H9 (cell line): ENCODE data around the gene DOCK2. TPM values are rescaled to one million over a fixed set of nuclear protein-coding genes. Genes with fewer than 3 reads are reported as not detected.

Experiments
- DNase-seq: peaks from one replicate; pipeline ENCODE4 v3.0.0-alpha.2; 2017
- H2AFZ ChIP-seq: one replicate; pipeline ENCODE4 v1.6.1; 2013; ENCODE audit warnings: mild to moderate bottlenecking, low read length, control low read depth, moderate library complexity
- H2AK5ac ChIP-seq: 2 replicates; pipeline ENCODE4 v1.6.1; 2013; ENCODE audit warnings: low read length, control low read depth, mixed read lengths; ENCODE audit not compliant: insufficient read length
- H2BK120ac ChIP-seq: one replicate; pipeline ENCODE4 v1.6.1; 2013; ENCODE audit warnings: low read depth, mild to moderate bottlenecking, low read length, control low read depth, inconsistent platforms; ENCODE audit not compliant: poor library complexity, severe bottlenecking
- H2BK12ac ChIP-seq: 2 replicates; pipeline ENCODE4 v1.6.1; 2013; ENCODE audit warnings: low read length, control low read depth, mixed read lengths, low read depth; ENCODE audit not compliant: insufficient read length
- H2BK15ac ChIP-seq: 2 replicates; pipeline ENCODE4 v1.6.1; 2013; ENCODE audit warnings: low read depth, low read length, control low read depth
- H2BK20ac ChIP-seq: one replicate; pipeline ENCODE4 v1.6.1; 2013; ENCODE audit warnings: low read depth, mild to moderate bottlenecking, low read length, control low read depth, inconsistent platforms; ENCODE audit not compliant: poor library complexity, severe bottlenecking
- H2BK5ac ChIP-seq: 2 replicates; pipeline ENCODE4 v1.6.1; 2013; ENCODE audit warnings: low read length, control low read depth, mixed read lengths; ENCODE audit not compliant: insufficient read length
- H3K14ac ChIP-seq: 2 replicates; pipeline ENCODE4 v1.6.1; 2013; ENCODE audit warnings: low read length, control low read depth; ENCODE audit not compliant: insufficient read depth
- H3K18ac ChIP-seq: 2 replicates; pipeline ENCODE4 v1.6.1; 2013; ENCODE audit warnings: low read depth, mild to moderate bottlenecking, mixed read lengths, low read length, control low read depth; ENCODE audit not compliant: insufficient read length
- H3K23ac ChIP-seq: 2 replicates; pipeline ENCODE4 v1.6.1; 2013; ENCODE audit warnings: low read length, control low read depth, mixed read lengths, low read depth; ENCODE audit not compliant: insufficient read length
- H3K23me2 ChIP-seq: 2 replicates; pipeline ENCODE4 v1.6.1; 2013; ENCODE audit warnings: low read depth, mild to moderate bottlenecking, mixed read lengths, low read length, control low read depth; ENCODE audit not compliant: insufficient read length, poor library complexity, severe bottlenecking
- H3K27ac ChIP-seq: 2 replicates; pipeline ENCODE4 v1.5.1; 2013; ENCODE audit warnings: low read length, control low read depth, mixed read lengths, low read depth; ENCODE audit not compliant: insufficient read length
- H3K27me3 ChIP-seq: 2 replicates; pipeline ENCODE4 v1.6.1; 2013; ENCODE audit warnings: low read length, control low read depth, inconsistent platforms; ENCODE audit not compliant: insufficient read depth
- H3K4ac ChIP-seq: 2 replicates; pipeline ENCODE4 v1.6.1; 2013; ENCODE audit warnings: low read depth, mild to moderate bottlenecking, control low read depth, inconsistent platforms, low read length, moderate library complexity
- H3K4me1 ChIP-seq: 2 replicates; pipeline ENCODE4 v1.6.1; 2013; ENCODE audit warnings: low read length, control low read depth, inconsistent platforms; ENCODE audit not compliant: insufficient read depth
- H3K4me2 ChIP-seq: 2 replicates; pipeline ENCODE4 v1.6.1; 2013; ENCODE audit warnings: low read length, control low read depth, mixed read lengths; ENCODE audit not compliant: insufficient read length, insufficient read depth
- H3K56ac ChIP-seq: 2 replicates; pipeline ENCODE4 v1.6.1; 2013; ENCODE audit warnings: low read depth, mild to moderate bottlenecking, mixed read lengths, low read length, control low read depth; ENCODE audit not compliant: insufficient read length
- H3K79me1 ChIP-seq: 2 replicates; pipeline ENCODE4 v1.6.1; 2013; ENCODE audit warnings: low read depth, mild to moderate bottlenecking, moderate library complexity, low read length, control low read depth, inconsistent platforms; ENCODE audit not compliant: insufficient read depth, poor library complexity, severe bottlenecking
- H3K79me2 ChIP-seq: 2 replicates; pipeline ENCODE4 v1.6.1; 2013; ENCODE audit warnings: low read length, control low read depth, inconsistent platforms; ENCODE audit not compliant: insufficient read depth
- H3K9ac ChIP-seq: 2 replicates; pipeline ENCODE4 v1.6.1; 2013; ENCODE audit warnings: low read length, control low read depth, mixed read lengths; ENCODE audit not compliant: insufficient read length; ENCODE audit errors: extremely low read depth
- H3K9me3 ChIP-seq: one replicate; pipeline ENCODE4 v1.6.1; 2013; ENCODE audit warnings: low read depth, low read length, inconsistent platforms; ENCODE audit not compliant: control insufficient read depth
- H3T11ph ChIP-seq: one replicate; pipeline ENCODE4 v1.6.1; 2013; ENCODE audit warnings: mild to moderate bottlenecking, low read length, control low read depth, inconsistent platforms
- H4K20me1 ChIP-seq: one replicate; pipeline ENCODE4 v1.6.1; 2013; ENCODE audit not compliant: control insufficient read depth, insufficient read length, insufficient read depth
- H4K5ac ChIP-seq: 2 replicates; pipeline ENCODE4 v1.6.1; 2013; ENCODE audit warnings: low read depth, mild to moderate bottlenecking, mixed read lengths, low read length, control low read depth; ENCODE audit not compliant: insufficient read length
- H4K8ac ChIP-seq: replicated peaks from 2 replicates; pipeline ENCODE4 v1.6.1; 2013; ENCODE audit warnings: low read length, control low read depth, mixed read lengths, low read depth; ENCODE audit not compliant: insufficient read length
- H4K91ac ChIP-seq: 2 replicates; pipeline ENCODE4 v1.6.1; 2013; ENCODE audit warnings: low read depth, mild to moderate bottlenecking, moderate library complexity, mixed read lengths, low read length, control low read depth; ENCODE audit not compliant: insufficient read length
- H3K27ac Mint-ChIP-seq, 3 experiments: 2 replicates in 2 of 3; 3 replicates in 1 of 3; pipeline ENCODE4 v1.8.0; 2020 to 2021; ENCODE audit warnings: mixed read lengths in 3 of 3, mild to moderate bottlenecking in 1 of 3, moderate library complexity in 1 of 3
- H3K27me3 Mint-ChIP-seq: 2 replicates; pipeline ENCODE4 v1.8.0; 2021; ENCODE audit warnings: low read depth, mild to moderate bottlenecking, moderate library complexity, mixed read lengths
- H3K36me3 Mint-ChIP-seq, 3 experiments: 2 replicates in 2 of 3; 3 replicates in 1 of 3; pipeline ENCODE4 v1.8.0; 2020 to 2021; ENCODE audit warnings: low read depth in 3 of 3, mixed read lengths in 3 of 3; ENCODE audit not compliant: insufficient read depth in 1 of 3
- H3K4me1 Mint-ChIP-seq, 2 experiments: 2 replicates each; pipeline ENCODE4 v1.8.0; 2020; ENCODE audit warnings: mixed read lengths in 2 of 2
- H3K4me3 Mint-ChIP-seq, 2 experiments: 2 replicates in 1 of 2; 3 replicates in 1 of 2; pipeline ENCODE4 v1.8.0; 2020 to 2021; ENCODE audit warnings: mild to moderate bottlenecking in 2 of 2, mixed read lengths in 2 of 2, moderate library complexity in 1 of 2
- H3K9me3 Mint-ChIP-seq, 2 experiments: 2 replicates in 1 of 2; 3 replicates in 1 of 2; pipeline ENCODE4 v1.8.0; 2020; ENCODE audit warnings: mild to moderate bottlenecking in 2 of 2, mixed read lengths in 2 of 2, moderate library complexity in 1 of 2
- WGBS: extraction: QIAGEN DNeasy Blood & Tissue Kit; methylation state at CpG from one replicate; pipeline ENCODE4 v1.1.7; 2013; ENCODE audit warnings: missing lambda C conversion rate, low lambda C conversion rate, mixed read lengths; ENCODE audit not compliant: insufficient read length; ENCODE audit errors: extremely low coverage; 5-methylcytosine and 5-hydroxymethylcytosine counted together
- total RNA-seq: library from RNA; stranded (reverse); gene quantifications from 2 replicates; pipeline ENCODE4 v1.2.1, GENCODE V29; 2021
- TF ChIP-seq, protein P1 (sequence below): fragments of 200-600 bp; sonication (generic); conservative IDR thresholded peaks from 3 replicates; pipeline ENCODE4 v1.8.0; 2021; ENCODE audit warnings: antibody characterized with exemption, mild to moderate bottlenecking

The DOCK2 gene
- total RNA-seq, 1 experiment from 2014 or later, result 7.8 TPM

DNA sequence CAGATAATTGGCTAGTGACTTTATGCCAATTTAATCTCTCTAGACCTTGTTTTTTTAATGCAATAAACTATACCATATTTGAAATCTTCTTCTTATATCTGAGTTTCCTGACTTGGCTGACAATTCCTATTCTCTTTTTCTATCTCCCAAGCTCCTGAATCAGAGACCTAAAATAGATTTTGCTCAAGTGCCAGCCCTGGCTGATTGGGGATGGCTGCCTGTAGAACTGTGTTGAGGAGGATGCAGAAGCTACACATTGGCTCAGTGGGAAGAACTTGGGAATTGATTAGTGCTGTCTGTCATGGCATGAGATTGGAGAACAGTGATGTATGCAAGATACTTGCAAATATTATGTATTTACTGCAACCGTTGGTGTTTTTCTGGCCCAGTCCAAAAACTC is 210.4 kb downstream of the DOCK2 start:
- no peak overlapping the region for H3K27ac ChIP-seq
- H3T11ph ChIP-seq, result no peak overlapping the region
- no peaks in the 10 kb centered on the region for H3K4me1 ChIP-seq
- H4K5ac ChIP-seq, result no peak overlapping the region
- DNase-seq, result no peak
- no peak overlapping the region for H2BK15ac ChIP-seq
- Mint-ChIP-seq H3K4me1 (peaks cover 0 to 7% of the 10 kb centered on the region in 2 experiments; a peak in 1 of 4 replicates), H3K27ac (no peak overlapping the region), H3K4me3 (no peak overlapping the region), H3K27me3 (no peaks in the 10 kb centered on the region; the same call in 1 of the 2 replicates), H3K36me3 (peaks cover 6 to 15% (median 9%) of the 10 kb centered on the region in 3 experiments; a peak in 6 of 7 replicates), H3K9me3 (peaks cover 17 to 20% of the 10 kb centered on the region in 2 experiments)
- no peak overlapping the region for H3K23ac ChIP-seq
- H2BK20ac ChIP-seq, result no peak overlapping the region
- no peaks in the 10 kb centered on the region for H3K23me2 ChIP-seq
- H4K20me1 ChIP-seq, result no peaks in the 10 kb centered on the region
- no peak overlapping the region for H2BK5ac ChIP-seq
- no peak overlapping the region for H3K4me2 ChIP-seq
- peaks cover 7% of the 10 kb centered on the region for H3K9me3 ChIP-seq
- H3K9ac ChIP-seq, result no peak overlapping the region
- H3K4ac ChIP-seq, result no peak overlapping the region
- TF ChIP-seq, protein P1, sequence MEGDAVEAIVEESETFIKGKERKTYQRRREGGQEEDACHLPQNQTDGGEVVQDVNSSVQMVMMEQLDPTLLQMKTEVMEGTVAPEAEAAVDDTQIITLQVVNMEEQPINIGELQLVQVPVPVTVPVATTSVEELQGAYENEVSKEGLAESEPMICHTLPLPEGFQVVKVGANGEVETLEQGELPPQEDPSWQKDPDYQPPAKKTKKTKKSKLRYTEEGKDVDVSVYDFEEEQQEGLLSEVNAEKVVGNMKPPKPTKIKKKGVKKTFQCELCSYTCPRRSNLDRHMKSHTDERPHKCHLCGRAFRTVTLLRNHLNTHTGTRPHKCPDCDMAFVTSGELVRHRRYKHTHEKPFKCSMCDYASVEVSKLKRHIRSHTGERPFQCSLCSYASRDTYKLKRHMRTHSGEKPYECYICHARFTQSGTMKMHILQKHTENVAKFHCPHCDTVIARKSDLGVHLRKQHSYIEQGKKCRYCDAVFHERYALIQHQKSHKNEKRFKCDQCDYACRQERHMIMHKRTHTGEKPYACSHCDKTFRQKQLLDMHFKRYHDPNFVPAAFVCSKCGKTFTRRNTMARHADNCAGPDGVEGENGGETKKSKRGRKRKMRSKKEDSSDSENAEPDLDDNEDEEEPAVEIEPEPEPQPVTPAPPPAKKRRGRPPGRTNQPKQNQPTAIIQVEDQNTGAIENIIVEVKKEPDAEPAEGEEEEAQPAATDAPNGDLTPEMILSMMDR, result no peak
- no peak overlapping the region for H3K18ac ChIP-seq
- no CpG with 5 or more reads among the region's 1 CpG for WGBS
- H3K79me2 ChIP-seq, result no peaks in the 10 kb centered on the region
- no peak overlapping the region for H2AK5ac ChIP-seq
- no peaks in the 10 kb centered on the region for H3K27me3 ChIP-seq
- H3K79me1 ChIP-seq, result no peaks in the 10 kb centered on the region
- H4K91ac ChIP-seq, result no peak overlapping the region
- H2AFZ ChIP-seq, result no peak overlapping the region
- no peak overlapping the region for H3K14ac ChIP-seq
- no peak overlapping the region for H3K56ac ChIP-seq
- H2BK12ac ChIP-seq, result no peak overlapping the region
- H4K8ac ChIP-seq, result no peak overlapping the region
- H2BK120ac ChIP-seq, result no peak overlapping the region
